AG04449 (cell line): ENCODE measurements around the gene PRCD.
"Not testable (repeated sequence)": the region's sequence is repeated elsewhere in the genome, so short reads cannot be mapped to it uniquely, and the experiment has no call there.

ENCODE experiments used
- CTCF ChIA-PET: fragments of 350-600 bp; formaldehyde crosslinking; extraction: SDS; loops from one replicate; lab custom pipeline; 2021; ENCODE audit warnings: antibody characterized with exemption; lab: Yijun Ruan, JAX
- POLR2A ChIA-PET: fragments of 400-600, 350-600 bp; formaldehyde crosslinking; extraction: SDS; loops from one replicate; lab custom pipeline; 2020; ENCODE audit warnings: antibody characterized with exemption, inconsistent platforms; lab: Yijun Ruan, JAX
- DNase-seq: peaks from one replicate; pipeline ENCODE4 v3.0.0-alpha.2; 2010; ENCODE audit warnings: low read depth, low spot score
- H3K4me3 ChIP-seq: 2 replicates; pipeline ENCODE4 v1.5.1; 2011; ENCODE audit warnings: low read depth, mild to moderate bottlenecking, control low read depth, low read length
- TF ChIP-seq, protein P1 (sequence below): IDR thresholded peaks from one replicate; pipeline ENCODE4 v1.5.1; 2011; ENCODE audit warnings: mild to moderate bottlenecking, moderate library complexity, low read length, control low read depth, inconsistent platforms; ENCODE audit not compliant: insufficient read depth; ENCODE audit errors: missing control alignments

The PRCD gene

DNA sequence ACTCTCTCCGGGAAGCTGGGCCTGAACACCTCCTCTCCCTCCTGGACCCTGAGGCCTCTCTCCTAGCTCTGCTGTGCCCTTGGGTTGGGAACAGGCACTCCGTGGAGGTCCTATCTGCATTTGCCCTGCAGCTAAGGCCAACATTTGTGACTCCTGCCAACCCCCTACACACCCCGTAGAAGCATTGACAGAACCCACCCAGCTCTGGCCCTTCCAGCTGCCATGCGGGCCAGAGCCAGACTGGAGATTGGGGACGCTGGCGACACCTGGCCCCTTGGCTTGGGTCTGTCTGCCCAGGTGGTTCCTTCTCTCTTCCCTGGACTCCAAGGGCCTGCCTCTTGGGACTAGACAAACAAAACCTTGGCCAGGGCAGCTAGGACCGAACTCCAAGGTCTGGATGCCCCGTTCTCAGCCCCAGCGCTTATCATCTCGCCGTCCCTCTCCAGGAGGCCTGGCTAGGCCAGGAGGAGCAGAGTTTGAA, 38.0 kb upstream of the PRCD start:
- DNase-seq, result no peak
- peak overlapping the region; percentile 66 for H3K4me3 ChIP-seq
- TF ChIP-seq, protein P1, sequence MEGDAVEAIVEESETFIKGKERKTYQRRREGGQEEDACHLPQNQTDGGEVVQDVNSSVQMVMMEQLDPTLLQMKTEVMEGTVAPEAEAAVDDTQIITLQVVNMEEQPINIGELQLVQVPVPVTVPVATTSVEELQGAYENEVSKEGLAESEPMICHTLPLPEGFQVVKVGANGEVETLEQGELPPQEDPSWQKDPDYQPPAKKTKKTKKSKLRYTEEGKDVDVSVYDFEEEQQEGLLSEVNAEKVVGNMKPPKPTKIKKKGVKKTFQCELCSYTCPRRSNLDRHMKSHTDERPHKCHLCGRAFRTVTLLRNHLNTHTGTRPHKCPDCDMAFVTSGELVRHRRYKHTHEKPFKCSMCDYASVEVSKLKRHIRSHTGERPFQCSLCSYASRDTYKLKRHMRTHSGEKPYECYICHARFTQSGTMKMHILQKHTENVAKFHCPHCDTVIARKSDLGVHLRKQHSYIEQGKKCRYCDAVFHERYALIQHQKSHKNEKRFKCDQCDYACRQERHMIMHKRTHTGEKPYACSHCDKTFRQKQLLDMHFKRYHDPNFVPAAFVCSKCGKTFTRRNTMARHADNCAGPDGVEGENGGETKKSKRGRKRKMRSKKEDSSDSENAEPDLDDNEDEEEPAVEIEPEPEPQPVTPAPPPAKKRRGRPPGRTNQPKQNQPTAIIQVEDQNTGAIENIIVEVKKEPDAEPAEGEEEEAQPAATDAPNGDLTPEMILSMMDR, result no peak
- POLR2A ChIA-PET, result interaction anchor here (1.0 to 1.1 kb wide), 2 partner anchors 9 kb away, joined by 4 read pairs; no protein-coding TSS in a partner anchor
- CTCF ChIA-PET, result interaction anchor here (1.1 to 34.2 kb wide), 6 partner anchors 22 to 204 kb away, joined by 3 to 1209 read pairs (median 10); partner anchors contain the start of genes AANAT and UBE2O

DNA sequence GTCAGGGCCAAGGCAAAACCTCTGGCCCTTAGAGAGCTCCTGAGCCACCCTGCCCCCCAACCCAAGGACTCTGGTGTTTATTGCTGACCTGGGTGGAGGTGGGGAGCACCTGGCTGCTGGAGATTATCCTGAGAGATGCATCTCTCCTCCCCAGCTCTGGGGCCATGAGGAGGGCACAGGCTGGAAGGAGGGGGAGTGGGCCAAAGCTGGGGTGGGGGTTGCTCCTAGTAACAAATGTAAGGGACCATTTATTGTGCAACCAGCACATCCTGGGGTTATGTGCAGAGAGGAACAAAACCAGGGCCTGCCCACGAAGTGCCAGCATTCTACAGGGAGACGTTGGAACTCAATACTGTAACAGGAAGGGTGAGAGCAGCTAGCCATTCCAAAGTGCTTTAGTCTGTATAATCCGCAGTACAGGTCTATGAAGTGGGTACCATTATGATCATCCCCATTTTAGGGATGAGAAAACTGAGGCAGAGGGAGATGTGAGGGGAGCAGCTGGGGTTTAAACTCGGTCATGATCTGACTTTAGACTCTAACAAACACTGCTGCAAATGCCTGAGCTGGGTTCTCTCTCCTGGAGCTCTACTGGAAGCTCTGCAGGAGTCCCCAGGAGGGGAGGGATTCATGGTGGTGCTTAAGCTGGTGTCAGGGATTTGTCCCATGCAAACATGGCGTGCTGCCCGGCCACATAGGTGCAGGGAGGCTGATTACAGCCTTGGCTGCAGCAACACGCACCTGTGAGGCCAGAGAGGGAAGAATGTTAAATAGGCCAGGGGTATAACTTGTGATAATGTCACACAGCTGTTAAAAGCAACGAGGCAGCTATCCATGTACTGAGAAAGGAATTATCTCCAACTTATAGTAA, 37.3 kb upstream of the PRCD start:
- no peak overlapping the region for H3K4me3 ChIP-seq
- TF ChIP-seq, protein P1, result no peak
- POLR2A ChIA-PET, result interaction anchor here (1.0 to 1.1 kb wide), 2 partner anchors 8 to 9 kb away, joined by 4 read pairs; no protein-coding TSS in a partner anchor
- CTCF ChIA-PET, result interaction anchor here (0.9 to 34.2 kb wide), 10 partner anchors 9 to 202 kb away, joined by 3 to 1209 read pairs (median 8); partner anchors contain the start of genes AANAT and UBE2O
- DNase-seq, result no peak

DNA sequence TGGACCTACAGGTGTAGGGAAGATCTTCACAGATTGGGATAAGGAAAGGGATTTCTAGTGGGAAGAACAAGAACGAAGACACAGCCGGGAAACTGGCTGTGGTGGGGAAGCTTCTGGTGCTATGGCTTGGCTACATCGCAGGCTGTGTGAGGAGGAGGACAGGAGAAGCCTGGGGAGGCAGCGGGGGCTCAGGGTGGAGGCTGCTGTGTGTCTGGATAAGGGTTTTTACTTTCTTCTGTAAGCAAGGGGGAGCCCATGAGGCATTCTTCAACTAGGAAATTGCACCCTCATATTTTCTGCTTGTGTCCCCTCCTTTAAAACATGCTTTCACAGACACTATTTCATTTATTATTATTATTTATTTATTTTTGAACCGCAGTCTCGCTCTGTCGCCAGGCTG, 35.7 kb upstream of the PRCD start:
- POLR2A ChIA-PET, result no interaction called here
- TF ChIP-seq, protein P1, result no peak
- CTCF ChIA-PET, result interaction anchor here (1.1 to 34.2 kb wide), 6 partner anchors 8 to 203 kb away, joined by 3 to 1209 read pairs (median 8); partner anchors contain the start of genes AANAT and UBE2O
- H3K4me3 ChIP-seq, result no peak overlapping the region
- DNase-seq, result no peak

DNA sequence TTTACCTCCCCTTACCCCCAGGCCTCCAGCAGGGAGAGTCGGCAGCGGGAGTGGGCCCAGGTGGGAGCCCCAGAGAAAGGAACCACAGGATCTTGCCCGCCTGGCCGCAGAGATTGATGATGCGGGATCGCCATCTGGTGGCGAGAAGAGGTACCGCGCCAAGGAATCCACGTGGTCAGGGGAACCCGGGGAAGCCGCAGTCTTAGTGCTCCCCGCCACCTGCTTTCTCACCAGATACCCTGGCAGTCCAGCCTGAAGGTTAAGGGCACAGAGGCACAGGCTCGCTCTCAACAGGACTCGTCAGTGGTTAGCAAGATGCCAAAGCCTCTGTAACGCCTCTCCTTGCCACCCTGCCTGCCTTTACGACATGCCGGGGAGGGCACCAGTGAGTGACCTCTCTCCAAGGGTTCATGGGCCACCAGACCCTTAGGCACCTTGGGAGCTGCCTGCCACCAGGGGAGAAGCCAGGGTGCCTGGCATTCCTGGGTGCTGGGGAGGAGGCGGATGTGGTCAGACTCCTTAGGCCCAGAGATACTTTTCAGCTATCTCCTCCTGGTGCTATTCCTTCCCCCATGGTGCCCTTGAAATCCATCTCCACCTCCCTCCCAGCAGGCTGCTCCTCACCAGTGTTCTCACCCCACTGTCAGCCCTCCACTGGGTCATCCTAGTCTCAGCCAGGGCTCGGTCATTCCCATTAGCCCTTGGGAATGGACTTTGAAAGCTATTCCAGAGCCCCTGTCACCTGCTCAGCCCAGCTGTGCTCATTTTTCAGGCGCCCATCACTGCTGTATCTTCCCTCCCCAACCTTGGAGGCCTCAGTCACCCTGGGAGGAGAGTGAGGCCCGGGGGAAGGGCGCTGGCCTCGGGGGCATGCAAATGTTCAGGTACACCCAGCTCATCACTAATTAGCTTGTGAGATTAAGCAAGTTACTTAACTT, 33.2 kb upstream of the PRCD start:
- CTCF ChIA-PET, result interaction anchor here (0.8 to 34.2 kb wide), 30 partner anchors 9 to 208 kb away, joined by 3 to 1209 read pairs (median 5); partner anchors contain the start of genes AANAT, PRCD and UBE2O
- POLR2A ChIA-PET, result interaction anchor here (1.0 kb wide), 1 partner anchor 9 kb away, joined by 3 read pairs; no protein-coding TSS in a partner anchor
- H3K4me3 ChIP-seq, result no peak overlapping the region
- no peak for DNase-seq
- TF ChIP-seq, protein P1, result peak; percentile 91

DNA sequence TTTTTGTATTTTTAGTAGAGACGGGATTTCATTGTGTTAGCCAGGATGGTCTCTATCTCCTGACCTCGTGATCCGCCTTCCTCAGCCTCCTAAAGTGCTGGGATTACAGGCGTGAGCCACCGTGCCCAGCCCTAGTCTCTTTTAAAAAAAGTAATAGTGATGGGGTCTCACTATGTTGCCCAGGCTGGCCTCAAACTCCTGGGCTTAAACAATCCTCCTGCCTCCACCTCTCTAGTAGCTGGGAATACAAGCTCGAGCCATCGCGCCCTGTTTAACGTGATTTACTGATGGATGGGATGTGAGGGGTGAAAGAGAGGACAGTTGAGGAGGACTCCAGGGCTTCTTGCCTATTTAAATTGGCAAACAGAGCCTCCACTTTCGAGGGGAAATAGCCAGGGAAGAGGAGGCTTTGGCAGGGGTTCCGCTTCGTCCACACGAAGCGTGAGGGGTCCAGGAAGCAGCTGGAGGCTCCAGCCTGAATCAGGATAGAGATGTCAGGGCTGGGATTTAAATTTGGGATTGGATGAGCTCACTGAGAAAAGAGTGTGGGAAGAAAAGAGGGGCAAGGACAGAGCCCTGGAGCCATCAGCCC, 31.3 kb upstream of the PRCD start:
- CTCF ChIA-PET, result interaction anchor here (0.7 to 34.2 kb wide), 13 partner anchors 10 to 205 kb away, joined by 3 to 1209 read pairs (median 20); partner anchors contain the start of genes AANAT and UBE2O
- H3K4me3 ChIP-seq, DNase-seq, POLR2A ChIA-PET: not testable (repeated sequence)

DNA sequence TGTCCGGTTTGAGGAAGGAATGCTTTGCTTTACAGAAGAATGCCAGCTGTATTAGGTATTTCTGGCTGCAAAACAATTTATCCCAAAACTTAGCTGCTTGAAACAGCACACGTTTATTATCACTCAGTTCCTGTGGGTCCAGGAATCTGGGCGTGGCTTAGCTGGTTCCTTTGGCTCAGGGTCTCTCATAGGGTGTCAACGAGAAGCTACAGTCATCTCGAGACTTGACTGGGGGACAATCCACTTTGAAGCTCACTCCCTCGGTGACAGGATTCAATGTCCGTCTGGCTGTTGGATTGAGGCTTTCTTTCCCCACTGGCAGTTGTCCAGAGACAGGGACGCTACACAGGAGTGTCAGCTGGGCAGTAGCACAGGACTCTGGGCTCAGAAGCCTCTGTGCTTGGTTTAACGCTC, 29.0 kb upstream of the PRCD start:
- H3K4me3 ChIP-seq, result no peak overlapping the region
- ChIA-PET POLR2A (interaction anchor here (0.9 to 1.1 kb wide), 2 partner anchors 9 to 47 kb away, joined by 4 to 5 read pairs; no protein-coding TSS in a partner anchor), CTCF (interaction anchor here (0.6 to 34.2 kb wide), 11 partner anchors 10 to 113 kb away, joined by 3 to 1209 read pairs (median 3); partner anchors contain the start of genes AANAT, RHBDF2 and UBE2O)
- TF ChIP-seq, protein P1, result no peak
- DNase-seq, result no peak
